ENCODE data around the gene ODAM.
"Not testable (repeated sequence)": the region's sequence is repeated elsewhere in the genome, so short reads cannot be mapped to it uniquely, and the experiment has no call there.

Gene ODAM, protein sequence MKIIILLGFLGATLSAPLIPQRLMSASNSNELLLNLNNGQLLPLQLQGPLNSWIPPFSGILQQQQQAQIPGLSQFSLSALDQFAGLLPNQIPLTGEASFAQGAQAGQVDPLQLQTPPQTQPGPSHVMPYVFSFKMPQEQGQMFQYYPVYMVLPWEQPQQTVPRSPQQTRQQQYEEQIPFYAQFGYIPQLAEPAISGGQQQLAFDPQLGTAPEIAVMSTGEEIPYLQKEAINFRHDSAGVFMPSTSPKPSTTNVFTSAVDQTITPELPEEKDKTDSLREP

DNA sequence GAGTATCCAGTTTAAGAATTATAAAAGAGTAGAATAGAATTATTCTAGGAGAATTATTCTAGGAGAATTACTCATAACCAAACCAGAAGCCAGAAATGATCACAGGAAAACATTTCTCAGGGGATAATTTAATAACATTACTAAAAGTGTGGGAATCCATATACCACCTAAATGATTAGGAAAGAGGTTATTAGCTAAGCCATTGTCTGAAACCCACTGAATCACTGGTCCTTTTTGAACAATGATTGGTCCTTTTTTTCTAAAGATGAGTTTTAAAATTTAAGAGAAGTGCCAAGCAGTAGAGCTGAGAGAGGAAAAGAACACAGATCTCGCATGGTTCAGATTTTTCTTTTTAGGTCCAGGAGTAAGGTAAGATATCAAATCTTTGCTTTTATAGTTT lies at the start of gene ODAM:
Gene ODAM, plus strand, starts transcription at position 301 of the 400 bp plus-strand sequence. CDS start 819 bp downstream, outside the sequence.
- no peak for DNase-seq

DNA sequence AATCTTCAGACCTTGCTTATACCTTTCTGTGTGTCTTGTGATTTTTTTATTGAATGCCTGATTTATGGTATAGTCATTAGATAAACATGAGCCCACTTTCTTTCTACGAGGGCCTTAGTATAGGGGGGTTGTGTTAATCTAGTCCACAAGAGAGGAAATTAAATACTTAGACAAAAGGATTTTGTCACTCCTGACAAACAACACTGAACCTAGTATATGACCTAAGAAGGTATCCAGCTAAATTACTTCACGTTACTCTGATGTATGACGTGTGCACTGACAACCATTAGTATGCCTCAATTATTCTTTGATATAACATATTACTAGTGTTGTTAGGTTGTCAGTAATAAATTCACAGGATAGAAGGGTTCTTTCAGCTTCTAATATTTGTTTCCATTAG lies 44.3 kb upstream of the ODAM start:
- DNase-seq = no peak

DNA sequence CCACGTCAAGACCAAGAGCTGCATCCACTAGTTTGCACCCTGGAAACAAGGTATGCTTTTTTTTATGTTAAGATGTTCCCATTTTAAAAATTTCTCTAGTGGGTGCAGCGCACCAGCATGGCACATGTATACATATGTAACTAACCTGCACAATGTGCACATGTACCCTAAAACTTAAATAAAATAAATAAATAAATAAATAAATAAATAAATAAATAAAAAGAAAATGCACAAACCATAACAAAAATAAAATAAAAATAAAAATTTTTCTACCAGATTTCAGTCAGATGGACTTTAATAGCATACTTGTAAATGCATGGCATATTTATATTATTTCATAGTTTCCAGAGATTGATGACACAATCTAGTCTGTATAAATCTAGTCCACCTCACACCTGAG lies 43.4 kb upstream of the ODAM start:
- DNase-seq = no peak

DNA sequence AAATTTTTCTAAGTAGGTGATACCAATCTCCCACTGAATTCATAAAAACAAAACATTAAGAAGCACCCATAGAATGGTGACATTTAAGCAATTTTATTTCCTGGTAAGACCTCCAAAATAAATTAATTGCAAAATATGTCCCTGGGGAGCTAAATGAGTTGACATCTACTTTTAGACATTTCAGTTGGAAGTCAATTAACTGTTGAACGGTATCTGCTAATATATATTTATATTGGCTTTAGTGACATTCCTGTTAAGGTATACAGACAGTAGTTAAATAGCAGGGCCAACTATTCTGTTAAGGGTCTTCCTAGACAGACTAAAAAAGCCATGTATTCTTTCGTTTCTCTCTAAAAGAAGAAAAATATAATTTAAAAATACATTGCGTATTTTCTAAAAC lies 41.6 kb upstream of the ODAM start, which contains the start of gene PRR27:
Gene PRR27, plus strand, starts transcription at position 301 of the 400 bp plus-strand sequence. CDS start 139 bp downstream, outside the sequence.
- no peak for DNase-seq

DNA sequence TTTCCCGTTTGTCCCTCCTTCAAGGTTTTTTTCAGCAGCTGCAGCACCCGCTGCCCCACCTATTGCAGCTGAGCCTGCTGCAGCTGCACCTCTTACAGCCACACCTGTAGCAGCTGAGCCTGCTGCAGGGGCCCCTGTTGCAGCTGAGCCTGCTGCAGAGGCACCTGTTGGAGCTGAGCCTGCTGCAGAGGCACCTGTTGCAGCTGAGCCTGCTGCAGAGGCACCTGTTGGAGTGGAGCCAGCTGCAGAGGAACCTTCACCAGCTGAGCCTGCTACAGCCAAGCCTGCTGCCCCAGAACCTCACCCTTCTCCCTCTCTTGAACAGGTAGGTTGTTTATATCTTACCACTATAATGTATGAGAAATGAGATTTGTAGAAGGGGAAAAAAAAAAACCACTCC lies 36.9 kb upstream of the ODAM start:
- no peak for DNase-seq

DNA sequence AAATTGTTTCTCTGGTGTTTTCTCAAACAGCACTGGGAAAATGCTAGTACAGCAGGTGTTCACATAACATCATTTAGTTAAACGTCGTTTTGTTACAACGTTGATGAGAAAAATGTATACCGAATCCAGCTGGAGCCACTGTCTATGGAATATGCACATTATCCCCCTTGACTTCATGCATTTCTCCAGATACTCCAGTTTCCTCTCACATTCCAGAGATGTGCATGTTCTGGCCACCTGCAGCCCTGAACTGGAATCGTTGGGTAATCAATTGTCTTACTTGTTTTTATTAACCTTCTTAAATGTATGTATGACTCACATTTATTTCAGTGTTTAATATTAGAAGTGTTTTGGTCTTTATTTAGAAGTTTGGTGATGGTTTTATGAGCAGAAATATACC lies 18.4 kb upstream of the ODAM start:
- no peak for DNase-seq

DNA sequence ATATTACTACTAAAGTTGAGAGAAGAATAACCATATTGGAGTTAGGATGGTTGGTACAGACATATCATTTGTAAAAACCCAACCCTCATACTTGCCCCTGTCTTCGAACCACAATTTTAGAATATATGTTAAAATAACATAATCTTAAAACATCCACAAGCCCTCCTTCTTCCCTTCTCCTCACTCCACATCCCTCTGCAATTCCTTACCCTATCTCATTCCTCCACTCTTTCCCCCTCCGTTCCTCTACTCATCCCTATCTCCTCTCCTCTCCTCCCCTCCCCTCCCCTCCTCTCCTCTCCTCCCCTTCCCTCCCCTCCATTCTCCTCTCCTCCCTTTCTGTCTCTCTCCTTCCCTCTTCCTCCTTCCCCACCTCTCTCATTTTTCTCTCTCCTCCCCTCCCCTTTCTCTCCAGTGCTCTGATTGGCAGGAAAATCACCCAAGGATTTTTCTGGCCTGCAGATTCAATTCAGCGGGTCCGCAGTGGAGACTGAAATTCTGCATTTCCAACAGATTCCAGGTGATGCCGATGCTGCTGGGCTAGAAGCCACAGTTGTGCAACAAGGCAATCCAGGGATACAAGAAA lies 17.4 kb upstream of the ODAM start:
- no peak for DNase-seq

DNA sequence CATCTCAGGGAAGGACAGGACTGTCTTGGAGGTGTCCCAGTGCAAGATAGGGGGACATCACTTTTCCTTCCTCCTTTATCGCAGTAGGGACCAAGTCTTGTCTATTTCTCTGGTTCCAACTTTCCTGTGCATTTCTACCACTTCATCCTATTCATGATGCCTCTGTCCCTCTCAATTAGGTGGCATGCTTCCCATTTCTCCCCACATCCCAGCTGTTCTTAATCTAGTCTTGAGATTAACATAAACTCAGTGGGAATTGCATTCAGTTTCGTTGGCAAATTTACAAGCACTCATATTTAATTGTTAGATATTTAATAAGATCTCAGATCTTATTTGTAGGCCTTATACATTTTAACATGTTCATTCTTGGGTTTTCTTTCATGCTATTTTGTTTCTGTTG lies 15.7 kb upstream of the ODAM start:
- no peak for DNase-seq

DNA sequence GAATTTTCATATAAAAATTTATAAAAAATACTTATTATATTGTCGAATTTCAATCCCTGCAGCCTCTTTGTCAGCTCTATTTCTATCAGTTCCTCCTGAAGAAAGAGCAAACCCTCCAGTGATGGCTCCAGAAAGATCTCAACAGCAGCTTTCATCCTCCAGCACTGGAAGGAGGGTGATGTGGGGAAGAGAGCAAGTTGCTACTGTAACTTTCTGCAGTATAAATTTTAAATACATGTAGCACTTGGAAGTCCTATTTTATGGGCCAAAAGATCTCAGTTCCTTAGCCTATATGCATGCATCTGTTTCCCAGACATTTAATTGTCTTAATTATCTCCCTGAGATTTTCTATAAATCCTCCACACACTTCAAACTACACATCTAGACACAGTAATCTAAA lies 13.7 kb upstream of the ODAM start:
- DNase-seq = no peak

DNA sequence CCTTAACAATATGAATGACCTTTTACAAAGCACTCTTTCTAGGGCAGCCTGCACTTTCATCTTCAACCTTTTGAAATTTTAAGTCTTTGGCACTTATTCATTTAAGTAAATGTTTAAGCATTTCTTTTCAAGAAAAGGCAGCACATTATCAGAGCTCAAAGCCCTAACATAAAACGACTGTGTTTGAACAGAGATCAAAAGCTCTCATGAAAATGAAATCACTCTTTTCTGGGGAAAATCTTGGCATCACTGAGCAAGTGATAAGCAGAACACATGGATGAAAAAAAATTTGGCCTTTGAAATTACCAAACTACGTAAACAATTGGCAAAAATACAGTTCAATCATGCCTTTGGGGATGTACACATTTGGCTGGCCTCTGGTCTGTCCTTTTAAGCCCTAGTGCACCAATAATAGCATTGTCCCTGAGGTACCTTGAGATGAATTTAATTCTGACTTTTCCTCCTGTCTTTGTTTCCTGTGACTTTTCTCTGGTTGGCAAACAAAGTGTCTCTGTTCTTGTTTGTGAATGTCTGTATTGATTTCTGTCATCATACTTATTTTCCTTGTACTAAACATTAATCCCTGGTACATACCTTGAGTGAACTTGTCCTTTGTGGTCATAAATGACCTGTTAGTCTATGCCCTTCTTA lies 12.9 kb upstream of the ODAM start:
- DNase-seq = no peak

DNA sequence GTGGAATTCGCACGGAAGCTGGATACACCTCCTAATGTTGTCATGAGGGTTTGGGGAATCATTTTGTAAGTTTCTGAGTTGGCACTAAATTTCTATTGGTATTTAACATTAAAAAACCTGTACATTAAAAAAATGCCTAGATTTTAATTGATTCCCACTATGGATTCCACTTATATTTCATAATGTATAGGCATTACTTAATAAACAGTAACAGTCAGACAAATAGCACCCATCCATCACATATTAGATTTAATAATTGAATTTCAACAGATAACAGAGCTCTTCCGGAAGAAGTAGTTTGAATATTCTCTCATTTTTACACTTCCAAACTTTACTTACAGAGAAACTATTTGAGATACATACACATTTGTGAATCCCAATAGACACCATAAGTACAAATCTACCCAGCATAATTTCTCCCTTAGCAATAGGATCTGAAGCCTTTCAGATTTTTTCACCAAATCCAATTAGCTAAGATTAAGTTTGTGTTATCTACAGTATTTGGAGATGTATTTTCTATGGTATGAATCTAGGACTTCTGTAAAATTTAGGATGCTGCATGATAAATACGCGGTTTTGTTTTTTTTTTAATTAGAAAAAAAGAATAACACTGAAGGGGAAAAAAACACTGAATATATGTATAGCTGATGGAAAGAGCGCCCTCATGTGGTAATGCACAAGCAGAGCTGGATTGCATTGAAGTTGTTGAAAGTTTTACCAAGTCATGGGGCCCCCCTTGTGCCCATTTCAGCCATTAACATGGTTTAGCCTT lies 12.2 kb upstream of the ODAM start:
- peak in 1 of 2 donors; percentile 1 for DNase-seq

DNA sequence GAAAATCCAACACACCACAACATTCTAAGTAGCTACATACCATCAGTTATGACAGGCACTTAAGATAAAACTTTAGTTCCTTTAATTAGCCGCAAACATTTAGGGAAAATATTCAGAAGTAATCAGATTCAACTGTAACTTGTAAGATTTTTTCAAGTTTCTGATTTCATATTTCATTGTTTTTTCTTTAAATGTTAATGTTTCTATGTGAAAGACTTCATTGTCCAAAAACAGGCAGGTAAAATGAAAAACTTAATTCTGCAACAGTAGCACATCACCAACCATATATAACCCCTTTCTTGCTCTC lies 11.6 kb upstream of the ODAM start:
- no peak for DNase-seq

DNA sequence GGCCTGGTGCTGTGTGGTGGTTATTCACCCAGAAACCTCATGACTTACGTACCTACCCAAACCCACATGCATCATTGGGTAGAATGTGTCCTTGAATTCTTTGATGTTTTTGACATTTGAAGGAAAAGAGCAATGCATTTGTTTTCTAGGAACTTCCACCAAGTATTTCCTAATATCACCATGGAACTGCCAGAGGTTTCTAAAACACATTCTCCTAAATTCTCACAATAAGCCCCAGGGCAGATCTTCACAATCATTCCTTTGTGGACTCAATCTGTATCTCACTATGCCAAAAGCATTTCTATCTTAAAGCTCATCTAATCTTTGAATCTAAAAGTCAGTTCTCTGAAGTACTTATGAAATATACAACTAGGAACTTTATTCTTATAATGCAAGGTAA lies 8.3 kb upstream of the ODAM start:
- no peak for DNase-seq

DNA sequence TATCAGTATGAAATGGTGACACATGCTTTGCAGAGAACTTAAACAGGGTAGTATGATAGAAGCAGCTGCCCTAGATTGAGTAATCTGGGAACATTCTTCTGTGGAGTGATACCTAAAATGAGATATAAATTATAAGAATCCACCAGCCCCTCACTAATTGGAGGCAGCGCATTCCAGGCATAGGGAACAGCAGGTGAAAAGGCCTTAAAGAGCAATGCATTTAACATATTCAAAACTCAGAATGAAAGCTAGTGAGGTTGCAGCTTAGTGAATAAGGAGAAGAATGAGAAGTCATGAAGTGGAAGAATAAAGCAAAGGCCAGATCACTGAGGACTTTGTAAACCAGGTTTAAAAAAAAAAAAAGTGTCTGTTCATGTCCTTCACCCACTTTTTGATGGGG lies 4.9 kb upstream of the ODAM start:
- no peak for DNase-seq

DNA sequence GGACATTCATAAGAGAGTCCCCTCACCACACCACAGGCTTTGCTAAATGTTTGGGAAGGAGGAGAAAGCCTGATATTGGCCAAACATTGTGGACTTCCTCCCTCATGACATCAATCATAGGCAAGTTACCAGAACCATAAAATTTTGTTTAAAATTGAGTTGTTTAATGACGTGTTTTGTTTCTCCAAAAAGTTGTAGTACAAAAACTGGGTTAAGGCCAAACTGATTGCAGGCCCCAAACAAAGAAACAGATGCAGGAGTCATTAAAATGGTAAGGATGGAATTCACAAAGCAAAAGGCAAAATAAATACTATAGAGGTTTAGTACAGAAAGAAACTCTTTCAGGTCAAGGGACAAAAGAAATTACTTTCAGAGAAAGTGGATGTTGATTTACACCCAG lies 3.9 kb upstream of the ODAM start:
- DNase-seq = no peak

DNA sequence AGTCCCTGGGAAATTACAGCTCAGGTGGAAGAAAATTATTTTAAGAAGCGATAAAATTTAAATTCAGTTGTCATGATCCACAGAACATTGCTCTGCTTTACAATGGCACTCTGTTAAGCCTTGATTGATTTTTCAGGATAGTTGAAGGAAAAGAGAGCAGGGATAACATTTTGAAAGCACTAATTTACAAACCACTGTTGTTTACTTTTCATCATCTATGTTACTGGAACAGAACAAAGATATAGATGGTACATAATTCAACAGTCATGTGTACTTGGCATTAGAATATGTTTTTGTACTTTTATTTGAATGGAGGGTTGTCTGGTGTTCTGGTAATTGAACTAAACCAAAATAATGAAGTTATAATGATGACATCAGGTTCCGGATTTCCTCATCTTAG lies 2.6 kb upstream of the ODAM start:
- DNase-seq = no peak

DNA sequence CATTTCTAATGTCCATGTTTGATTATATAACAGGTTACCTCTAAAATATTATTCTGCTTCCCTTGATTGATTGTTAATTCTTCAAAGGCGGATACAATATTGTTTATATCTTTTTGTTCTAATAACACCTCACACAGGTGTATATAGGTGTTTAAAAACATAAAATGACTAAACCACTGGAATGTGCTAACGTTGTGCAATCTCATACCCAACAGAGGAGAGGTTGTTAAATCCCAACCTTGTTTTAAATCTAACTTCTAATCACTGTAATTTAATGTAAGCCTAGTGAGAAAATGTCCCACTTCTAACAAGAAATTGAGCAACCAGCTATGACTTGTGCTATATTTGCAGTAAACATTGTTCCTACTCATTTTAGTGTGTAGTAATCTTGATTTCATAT lies 1.3 kb downstream of the ODAM start:
- no peak for DNase-seq

DNA sequence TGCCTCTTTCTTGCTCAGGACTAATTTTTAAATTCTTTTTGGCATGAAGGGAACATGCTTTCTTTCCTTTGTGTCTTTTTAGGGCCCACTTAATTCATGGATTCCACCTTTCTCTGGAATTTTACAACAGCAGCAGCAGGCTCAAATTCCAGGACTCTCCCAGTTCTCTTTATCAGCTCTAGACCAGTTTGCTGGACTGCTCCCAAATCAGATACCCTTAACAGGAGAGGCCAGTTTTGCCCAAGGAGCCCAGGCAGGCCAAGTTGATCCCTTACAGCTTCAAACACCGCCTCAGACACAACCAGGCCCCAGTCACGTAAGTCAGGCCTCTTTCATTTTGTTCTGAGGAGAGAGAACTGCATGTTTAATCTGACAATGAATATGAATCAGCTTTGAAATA lies 2.3 kb downstream of the ODAM start:
- no peak for DNase-seq

DNA sequence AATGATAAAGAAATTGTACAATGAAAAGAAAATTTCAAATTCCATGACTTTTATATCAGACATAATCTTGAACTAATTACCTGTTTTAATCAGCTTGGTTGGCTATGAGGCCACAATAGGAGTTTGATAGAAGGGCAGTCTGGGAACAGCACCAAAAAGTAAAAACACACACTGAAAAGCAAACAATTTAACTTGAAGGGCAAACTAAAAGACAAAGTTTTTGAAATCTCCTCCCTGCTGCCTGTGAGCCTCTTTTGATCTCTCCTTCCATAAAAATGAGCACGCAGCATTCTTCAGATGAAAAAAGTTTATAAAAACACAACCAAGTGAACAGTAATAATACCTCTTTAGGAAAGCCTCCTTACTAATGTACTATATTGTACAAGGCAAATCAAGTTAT lies 8.1 kb downstream of the ODAM start:
- no peak for DNase-seq

DNA sequence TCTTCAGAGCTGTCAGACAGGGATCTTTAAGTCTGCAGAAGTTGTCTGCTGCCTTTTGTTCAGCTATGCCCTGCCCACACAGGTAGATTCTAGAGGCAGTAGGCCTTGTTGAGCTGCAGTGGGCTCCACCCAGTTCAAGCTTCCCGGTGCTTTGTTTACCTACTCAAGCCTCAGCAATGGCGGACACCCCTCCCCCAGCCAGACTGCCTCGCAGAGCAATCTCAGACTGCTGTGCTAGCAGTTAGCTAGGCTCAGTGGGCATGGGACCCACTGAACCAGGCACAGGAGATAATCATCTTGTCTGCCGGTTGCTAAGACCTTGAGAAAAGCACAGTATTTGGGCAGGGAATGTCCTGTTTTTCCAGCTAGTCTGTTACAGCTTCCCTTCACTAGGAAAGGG lies 17.2 kb downstream of the ODAM start:
- DNase-seq = not testable (repeated sequence)

DNA sequence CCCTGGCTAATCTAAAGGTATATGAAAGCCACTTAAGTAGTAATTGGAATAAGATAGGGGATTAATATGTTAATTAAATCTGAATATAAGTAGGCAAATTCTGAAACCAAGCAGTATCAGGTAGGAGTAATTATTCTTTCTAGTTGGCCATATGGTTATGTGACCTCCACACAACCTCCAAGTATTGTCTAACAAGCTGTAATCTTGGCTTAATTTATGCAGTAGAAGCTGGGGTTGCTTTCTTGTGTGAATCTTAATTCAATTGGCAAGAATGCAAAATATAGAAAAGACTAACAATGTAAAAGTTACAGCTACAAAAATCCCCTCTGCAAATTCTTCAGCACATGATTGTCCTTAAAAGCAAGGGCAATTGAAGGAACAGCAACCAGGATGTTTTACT lies 20.6 kb downstream of the ODAM start:
- not testable (repeated sequence) for DNase-seq

DNA sequence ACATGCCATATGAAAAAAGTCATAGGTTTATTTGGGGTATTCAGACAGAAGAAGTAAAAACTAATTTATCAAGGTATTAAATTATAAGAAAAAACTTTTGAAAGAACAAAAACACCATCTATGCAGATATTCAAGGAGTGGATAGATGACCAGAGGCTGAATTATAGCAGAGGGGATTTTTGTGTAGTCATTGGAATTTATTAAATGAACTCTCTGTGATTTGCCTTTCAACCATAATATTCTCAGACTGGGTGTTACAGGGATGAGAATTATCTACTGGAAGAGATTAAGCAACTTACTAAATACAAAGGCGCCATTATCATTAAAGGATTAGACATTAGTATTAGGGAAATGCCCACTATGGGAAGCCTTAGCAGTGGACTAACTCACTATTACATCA lies 21.0 kb downstream of the ODAM start:
- not testable (repeated sequence) for DNase-seq

DNA sequence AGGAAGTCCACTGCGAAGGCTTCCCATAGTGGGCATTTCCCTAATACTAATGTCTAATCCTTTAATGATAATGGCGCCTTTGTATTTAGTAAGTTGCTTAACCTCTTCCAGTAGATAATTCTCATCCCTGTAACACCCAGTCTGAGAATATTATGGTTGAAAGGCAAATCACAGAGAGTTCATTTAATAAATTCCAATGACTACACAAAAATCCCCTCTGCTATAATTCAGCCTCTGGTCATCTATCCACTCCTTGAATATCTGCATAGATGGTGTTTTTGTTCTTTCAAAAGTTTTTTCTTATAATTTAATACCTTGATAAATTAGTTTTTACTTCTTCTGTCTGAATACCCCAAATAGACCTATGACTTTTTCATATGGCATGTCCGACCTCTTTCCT lies 25.9 kb downstream of the ODAM start:
- DNase-seq = not testable (repeated sequence)

DNA sequence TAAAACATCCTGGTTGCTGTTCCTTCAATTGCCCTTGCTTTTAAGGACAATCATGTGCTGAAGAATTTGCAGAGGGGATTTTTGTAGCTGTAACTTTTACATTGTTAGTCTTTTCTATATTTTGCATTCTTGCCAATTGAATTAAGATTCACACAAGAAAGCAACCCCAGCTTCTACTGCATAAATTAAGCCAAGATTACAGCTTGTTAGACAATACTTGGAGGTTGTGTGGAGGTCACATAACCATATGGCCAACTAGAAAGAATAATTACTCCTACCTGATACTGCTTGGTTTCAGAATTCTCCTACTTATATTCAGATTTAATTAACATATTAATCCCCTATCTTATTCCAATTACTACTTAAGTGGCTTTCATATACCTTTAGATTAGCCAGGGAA lies 26.3 kb downstream of the ODAM start:
- not testable (repeated sequence) for DNase-seq

All from CD4-positive, alpha-beta T cell treated with Interferon alpha-2 for 1 hour (primary cell).